Fibroblast of lung (primary cell): Measurements from ENCODE around the gene RHOJ. TPM values are rescaled to one million over a fixed set of nuclear protein-coding genes. Genes with fewer than 3 reads are reported as not detected.

Experiments
- DNase-seq, 2 donors: peaks; one replicate each; pipeline versions ENCODE4 v3.0.0 to v3.0.0-alpha.2; 2010; ENCODE audit warnings: low read depth in 2 of 2
- H2AFZ ChIP-seq: 2 replicates; pipeline ENCODE4 v1.5.1; 2012; ENCODE audit warnings: low read length, control low read depth, inconsistent platforms
- H3K27ac ChIP-seq: 2 replicates; pipeline ENCODE4 v1.5.1; 2011; ENCODE audit warnings: low read length, control low read depth; ENCODE audit not compliant: insufficient read depth
- H3K27me3 ChIP-seq: 2 replicates; pipeline ENCODE4 v1.5.1; 2011; ENCODE audit warnings: mild to moderate bottlenecking, low read length; ENCODE audit not compliant: control insufficient read depth, insufficient read depth
- H3K36me3 ChIP-seq: 2 replicates; pipeline ENCODE4 v1.5.1; 2011; ENCODE audit warnings: low read length; ENCODE audit not compliant: control insufficient read depth, insufficient read depth
- H3K4me1 ChIP-seq: 2 replicates; pipeline ENCODE4 v1.5.1; 2011; ENCODE audit warnings: low read length; ENCODE audit not compliant: control insufficient read depth, insufficient read depth; ENCODE audit errors: extremely low read depth
- H3K4me2 ChIP-seq: 2 replicates; pipeline ENCODE4 v1.5.1; 2011; ENCODE audit warnings: low read length, control low read depth; ENCODE audit not compliant: insufficient read depth; ENCODE audit errors: extremely low read depth
- H3K4me3 ChIP-seq, 4 experiments: fragments of 200-600 bp in 1 of 4; sonication (generic) in 1 of 4; replicated peaks in 1 of 4; 2 replicates each; pipeline ENCODE4 v1.5.1; 2011 to 2016; ENCODE audit warnings: low read length in 4 of 4, low read depth in 3 of 4, mild to moderate bottlenecking in 3 of 4, control low read depth in 2 of 4, inconsistent platforms in 1 of 4, mixed read lengths in 1 of 4; ENCODE audit not compliant: insufficient read depth in 1 of 4; ENCODE audit errors: control extremely low read depth in 1 of 4
- H3K79me2 ChIP-seq: 2 replicates; pipeline ENCODE4 v1.5.1; 2012; ENCODE audit warnings: mild to moderate bottlenecking, low read length, inconsistent platforms; ENCODE audit not compliant: control insufficient read depth, insufficient read depth
- H3K9ac ChIP-seq: 2 replicates; pipeline ENCODE4 v1.5.1; 2011; ENCODE audit warnings: mild to moderate bottlenecking, low read length, control low read depth; ENCODE audit not compliant: insufficient read depth
- H3K9me3 ChIP-seq: 2 replicates; pipeline ENCODE4 v1.5.1; 2012; ENCODE audit warnings: low read depth, low read length; ENCODE audit not compliant: control insufficient read depth, insufficient read depth
- H4K20me1 ChIP-seq: 2 replicates; pipeline ENCODE4 v1.5.1; 2011; ENCODE audit warnings: low read length; ENCODE audit not compliant: control insufficient read depth, insufficient read depth; ENCODE audit errors: extremely low read depth
- EZH2 ChIP-seq: IDR thresholded peaks from 2 replicates; pipeline ENCODE4 v1.5.1; 2012; ENCODE audit warnings: low read length, control low read depth, mild to moderate bottlenecking; ENCODE audit errors: missing control alignments
- polyA plus RNA-seq, 2 donors: library from polyadenylated mRNA; depleted of rRNA in 1 of 2; stranded (reverse) in 1 of 2; unstranded in 1 of 2; fragments of >200 nt; gene quantifications; 2 replicates each; pipeline ENCODE4 v1.2.1, GENCODE V29; 2011 to 2012; ENCODE audit warnings: missing spikeins in 1 of 2
- total RNA-seq: library from RNA; depleted of rRNA; stranded (reverse); fragments of >200 nt; gene quantifications from 2 replicates; pipeline ENCODE4 v1.2.1, GENCODE V29; 2014
- TF ChIP-seq, protein P1 (sequence below), 2 donors: IDR thresholded peaks in 1 of 2; conservative IDR thresholded peaks in 1 of 2; 1 replicate in 1 of 2; 2 replicates in 1 of 2; pipeline ENCODE4 v1.5.1; 2011 to 2012; ENCODE audit warnings: low read length in 2 of 2, control low read depth in 1 of 2, inconsistent platforms in 1 of 2, low read depth in 1 of 2, mild to moderate bottlenecking in 1 of 2

RHOJ gene
- total and polyA plus RNA-seq, 2 donors (not counting 1 experiment from before 2014, with no cell fraction given): 1.2 to 10.4 TPM

DNA sequence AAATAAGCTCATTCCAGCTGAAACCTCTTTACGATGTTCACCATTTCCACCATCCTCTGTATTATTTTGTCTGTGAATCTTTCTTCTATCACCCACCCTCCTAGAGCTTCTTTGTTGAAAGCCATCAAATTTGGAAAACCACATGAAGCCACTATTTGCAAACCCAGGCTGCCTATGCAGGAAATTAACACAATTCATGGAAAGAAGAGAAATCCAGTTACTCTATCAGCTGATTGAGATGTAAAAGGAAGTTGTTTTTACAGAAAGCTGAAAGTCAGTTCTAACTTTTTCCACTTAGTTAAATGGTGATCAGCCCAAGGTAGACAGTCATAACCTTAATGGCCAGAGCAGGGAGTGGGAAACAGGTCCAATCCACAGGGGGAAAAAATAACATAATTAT is 6.6 kb downstream of the RHOJ start:
- no peaks in the 10 kb centered on the region for H3K9me3 ChIP-seq
- H3K27ac ChIP-seq: no peak overlapping the region
- no peaks in the 10 kb centered on the region for H3K79me2 ChIP-seq
- H3K4me2 ChIP-seq: no peak overlapping the region
- H3K36me3 ChIP-seq: no peaks in the 10 kb centered on the region
- no peak overlapping the region for H2AFZ ChIP-seq
- no peak overlapping the region for H3K9ac ChIP-seq
- no peaks in the 10 kb centered on the region for H3K4me1 ChIP-seq
- no peak for DNase-seq
- no peaks in the 10 kb centered on the region for H3K27me3 ChIP-seq
- TF ChIP-seq, protein P1, sequence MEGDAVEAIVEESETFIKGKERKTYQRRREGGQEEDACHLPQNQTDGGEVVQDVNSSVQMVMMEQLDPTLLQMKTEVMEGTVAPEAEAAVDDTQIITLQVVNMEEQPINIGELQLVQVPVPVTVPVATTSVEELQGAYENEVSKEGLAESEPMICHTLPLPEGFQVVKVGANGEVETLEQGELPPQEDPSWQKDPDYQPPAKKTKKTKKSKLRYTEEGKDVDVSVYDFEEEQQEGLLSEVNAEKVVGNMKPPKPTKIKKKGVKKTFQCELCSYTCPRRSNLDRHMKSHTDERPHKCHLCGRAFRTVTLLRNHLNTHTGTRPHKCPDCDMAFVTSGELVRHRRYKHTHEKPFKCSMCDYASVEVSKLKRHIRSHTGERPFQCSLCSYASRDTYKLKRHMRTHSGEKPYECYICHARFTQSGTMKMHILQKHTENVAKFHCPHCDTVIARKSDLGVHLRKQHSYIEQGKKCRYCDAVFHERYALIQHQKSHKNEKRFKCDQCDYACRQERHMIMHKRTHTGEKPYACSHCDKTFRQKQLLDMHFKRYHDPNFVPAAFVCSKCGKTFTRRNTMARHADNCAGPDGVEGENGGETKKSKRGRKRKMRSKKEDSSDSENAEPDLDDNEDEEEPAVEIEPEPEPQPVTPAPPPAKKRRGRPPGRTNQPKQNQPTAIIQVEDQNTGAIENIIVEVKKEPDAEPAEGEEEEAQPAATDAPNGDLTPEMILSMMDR (conservative IDR thresholded peaks at IDR 0.05 in 1 of 2, IDR thresholded peaks at IDR 0.05 in 1 of 2; ENCODE audit: low read depth in 1 of 2, low read length in 2 of 2): no peak
- no peak overlapping the region for H3K4me3 ChIP-seq
- no peaks in the 10 kb centered on the region for H4K20me1 ChIP-seq

DNA sequence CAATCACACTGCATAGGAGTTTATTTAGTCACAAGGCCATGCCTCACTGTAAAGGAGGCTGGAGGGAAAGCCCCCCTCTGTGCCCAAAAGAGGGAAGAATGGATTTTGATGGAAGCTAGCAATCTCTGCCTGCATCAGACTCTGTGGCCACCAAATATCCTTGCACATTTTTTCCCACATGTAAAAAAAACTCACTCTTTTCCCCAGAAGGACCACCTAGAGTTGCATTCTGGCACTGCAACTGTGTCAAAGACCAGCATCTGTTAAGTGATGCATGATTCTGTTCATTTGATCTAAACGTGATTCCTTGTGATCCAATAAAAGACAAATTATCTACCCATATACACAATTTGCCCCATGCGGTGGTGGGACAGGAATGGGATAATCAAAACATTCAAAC is 8.0 kb downstream of the RHOJ start:
- DNase-seq: no peak
- Histone ChIP-seq H3K27me3 (no peaks in the 10 kb centered on the region), H3K27ac (no peak overlapping the region), H3K4me2 (no peak overlapping the region), H3K4me1 (no peaks in the 10 kb centered on the region), H2AFZ (no peak overlapping the region), H4K20me1 (no peaks in the 10 kb centered on the region), H3K9me3 (no peaks in the 10 kb centered on the region), H3K79me2 (no peaks in the 10 kb centered on the region), H3K4me3 (no peak overlapping the region), H3K36me3 (no peaks in the 10 kb centered on the region), H3K9ac (no peak overlapping the region)
- TF ChIP-seq, protein P1 (conservative IDR thresholded peaks at IDR 0.05 in 1 of 2, IDR thresholded peaks at IDR 0.05 in 1 of 2; ENCODE audit: low read depth in 1 of 2, low read length in 2 of 2): peak in 1 of 2 donors; percentile 32
- TF ChIP-seq EZH2: no peak

DNA sequence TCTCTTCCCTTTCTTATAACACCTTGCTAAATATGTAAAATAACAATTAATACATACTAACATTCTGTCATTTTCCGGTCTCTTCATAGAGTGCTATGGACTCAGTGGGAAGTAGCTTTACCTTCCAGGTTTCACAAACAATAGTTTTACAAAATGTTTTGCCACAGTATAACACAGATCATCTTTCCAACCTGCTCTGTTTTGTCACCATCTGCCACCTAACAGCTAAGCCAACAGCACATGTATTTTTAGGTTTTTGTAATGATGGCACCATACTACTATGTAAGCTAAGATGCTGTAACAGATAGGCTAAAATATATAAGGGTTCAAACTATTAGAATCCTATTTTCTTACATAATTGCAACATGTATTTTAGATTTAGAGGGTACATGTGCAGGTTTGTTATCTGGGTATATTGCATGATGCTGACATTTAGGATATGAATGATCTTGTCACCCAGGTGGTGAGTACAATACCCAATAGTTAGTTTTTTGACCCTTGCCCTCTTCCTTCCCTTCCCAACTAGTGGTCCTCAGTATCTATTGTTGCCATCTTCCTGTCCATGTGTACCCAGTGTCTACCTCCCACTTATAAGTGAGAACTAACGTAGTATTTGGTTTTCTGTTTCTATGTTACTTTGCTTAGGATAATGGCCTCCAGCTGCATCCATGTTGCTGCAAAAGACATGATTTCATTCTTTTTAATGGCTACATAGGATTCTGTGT is 8.7 kb downstream of the RHOJ start:
- TF ChIP-seq, protein P1 (conservative IDR thresholded peaks at IDR 0.05 in 1 of 2, IDR thresholded peaks at IDR 0.05 in 1 of 2; ENCODE audit: low read depth in 1 of 2, low read length in 2 of 2): no peak
- TF ChIP-seq EZH2: no peak
- no peak overlapping the region for H3K4me2 ChIP-seq
- no peak for DNase-seq
- H3K4me1 ChIP-seq: no peaks in the 10 kb centered on the region
- no peak overlapping the region for H3K4me3 ChIP-seq
- H3K79me2 ChIP-seq: no peaks in the 10 kb centered on the region
- no peaks in the 10 kb centered on the region for H3K9me3 ChIP-seq
- H3K36me3 ChIP-seq: no peaks in the 10 kb centered on the region
- H2AFZ ChIP-seq: no peak overlapping the region
- H3K27ac ChIP-seq: no peak overlapping the region
- H3K9ac ChIP-seq: no peak overlapping the region
- H3K27me3 ChIP-seq: no peaks in the 10 kb centered on the region
- no peaks in the 10 kb centered on the region for H4K20me1 ChIP-seq
